GM18511 (cell line): ENCODE data around the gene RPL23.

Experiments used
- ATAC-seq: cut with Tn5 transposase; IDR thresholded peaks from one replicate; pipeline ENCODE4 v1.9.1; 2021; ENCODE audit warnings: mild to moderate bottlenecking, moderate library complexity; ENCODE audit not compliant: unreplicated experiment

Gene RPL23

GRCh38 chr17:38853292-38854219 is at the start of gene RPL23:
Gene RPL23 (minus strand): TSS chr17:38853721. CDS start chr17:38853710, 11 bp downstream.
- ATAC-seq, result peak; percentile 85

GRCh38 chr17:38900978-38901656 is 47.6 kb upstream of the RPL23 start:
- no peak for ATAC-seq

- peak; percentile 17 for ATAC-seq
Observed at GRCh38 chr17:38899421-38899820, 45.9 kb upstream of the RPL23 start.

- peak; percentile 92 for ATAC-seq
Observed at GRCh38 chr17:38898812-38899348, 45.4 kb upstream of the RPL23 start.

GRCh38 chr17:38898291-38898679 is 44.8 kb upstream of the RPL23 start:
- peak; percentile 21 for ATAC-seq

- ATAC-seq, result no peak
Observed at GRCh38 chr17:38897671-38898290, 44.3 kb upstream of the RPL23 start.

- no peak for ATAC-seq
Observed at GRCh38 chr17:38897176-38897575, 43.7 kb upstream of the RPL23 start.

GRCh38 chr17:38896346-38896954 is 42.9 kb upstream of the RPL23 start:
- no peak for ATAC-seq

- ATAC-seq, result no peak
Observed at GRCh38 chr17:38894276-38894675, 40.8 kb upstream of the RPL23 start.

GRCh38 chr17:38893607-38894006 is 40.1 kb upstream of the RPL23 start:
- no peak for ATAC-seq

- no peak for ATAC-seq
Observed at GRCh38 chr17:38893113-38893512, 39.6 kb upstream of the RPL23 start.

- ATAC-seq, result no peak
Observed at GRCh38 chr17:38892620-38893019, 39.1 kb upstream of the RPL23 start.

GRCh38 chr17:38892083-38892482 is 38.6 kb upstream of the RPL23 start:
- ATAC-seq, result no peak

GRCh38 chr17:38891441-38891840 is 37.9 kb upstream of the RPL23 start:
- no peak for ATAC-seq

GRCh38 chr17:38890410-38890746 is 36.9 kb upstream of the RPL23 start:
- ATAC-seq, result no peak

- no peak for ATAC-seq
Observed at GRCh38 chr17:38889745-38890409, 36.4 kb upstream of the RPL23 start.

- no peak for ATAC-seq
Observed at GRCh38 chr17:38888842-38889241, 35.3 kb upstream of the RPL23 start.

- ATAC-seq, result no peak
Observed at GRCh38 chr17:38886643-38887010, 33.1 kb upstream of the RPL23 start.

GRCh38 chr17:38885728-38886642 is 32.5 kb upstream of the RPL23 start:
- no peak for ATAC-seq
